ENCODE data around the gene IL1RAPL1.

IL1RAPL1 gene

DNA sequence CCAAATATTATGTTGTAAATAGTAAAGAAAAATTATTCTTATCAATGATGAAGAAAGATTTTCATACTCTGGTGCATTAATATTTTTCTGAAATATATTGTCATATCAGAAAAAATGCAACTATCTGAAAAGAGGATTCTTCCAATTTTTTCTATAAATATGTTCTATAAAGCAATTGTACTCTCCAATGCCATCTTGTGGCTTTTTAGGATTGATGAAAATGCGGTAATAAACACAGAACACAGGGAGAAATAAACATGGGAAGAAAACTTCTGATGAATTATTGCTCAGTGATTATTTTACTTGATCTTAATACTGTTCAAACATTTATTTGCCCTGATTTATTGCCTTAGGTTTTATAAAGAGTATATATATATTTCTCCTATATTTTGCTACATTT, 215.4 kb downstream of the IL1RAPL1 start:
- DNase-seq: no peak

- no peak for DNase-seq
Observed at GRCh38 chrX:28835991-28836390, 248.7 kb downstream of the IL1RAPL1 start.

GRCh38 chrX:28843817-28844216, 256.6 kb downstream of the IL1RAPL1 start:
- DNase-seq: no peak

DNA sequence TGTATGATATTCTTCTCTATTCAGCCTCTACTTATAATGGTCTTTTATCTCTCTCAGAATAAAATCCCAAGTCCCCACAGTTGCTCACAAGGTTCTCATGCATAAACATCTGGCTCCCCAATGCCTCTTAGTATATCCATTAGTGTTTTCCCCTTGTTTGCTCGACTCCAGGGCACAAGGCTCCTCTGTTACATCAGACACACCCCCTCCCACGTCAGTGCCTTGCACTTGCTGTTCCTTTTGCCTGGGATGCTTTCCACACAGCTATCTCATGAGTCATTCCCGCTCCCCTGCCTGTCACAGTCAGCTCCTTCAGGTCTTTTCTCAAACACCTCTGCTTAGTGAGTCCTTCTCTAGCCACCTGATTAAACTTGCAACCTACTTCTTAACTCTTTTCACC, 260.2 kb downstream of the IL1RAPL1 start:
- no peak for DNase-seq

DNA sequence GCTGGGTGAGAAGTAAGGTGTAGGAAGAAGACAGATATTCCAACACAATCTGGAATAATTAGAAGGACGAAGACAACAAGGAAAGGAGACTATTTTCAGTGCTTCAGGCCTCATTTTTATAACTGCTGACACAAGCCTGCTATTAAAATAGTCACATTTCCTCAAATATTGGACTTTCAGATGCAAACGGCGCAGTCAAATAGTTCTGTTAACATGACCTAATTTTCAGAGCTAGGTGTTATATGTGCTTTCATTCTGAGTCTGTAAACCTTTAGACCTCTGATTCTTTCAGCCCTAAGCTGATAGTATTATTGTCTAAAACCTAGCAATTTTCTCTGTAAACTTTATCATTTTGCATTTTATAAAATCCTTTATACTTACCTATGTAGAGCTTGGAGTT, 261.5 kb downstream of the IL1RAPL1 start:
- no peak for DNase-seq

GRCh38 chrX:28850955-28851354, 263.7 kb downstream of the IL1RAPL1 start:
- DNase-seq: no peak

- no peak for DNase-seq
Observed at GRCh38 chrX:28851871-28852270, 264.6 kb downstream of the IL1RAPL1 start.

DNA sequence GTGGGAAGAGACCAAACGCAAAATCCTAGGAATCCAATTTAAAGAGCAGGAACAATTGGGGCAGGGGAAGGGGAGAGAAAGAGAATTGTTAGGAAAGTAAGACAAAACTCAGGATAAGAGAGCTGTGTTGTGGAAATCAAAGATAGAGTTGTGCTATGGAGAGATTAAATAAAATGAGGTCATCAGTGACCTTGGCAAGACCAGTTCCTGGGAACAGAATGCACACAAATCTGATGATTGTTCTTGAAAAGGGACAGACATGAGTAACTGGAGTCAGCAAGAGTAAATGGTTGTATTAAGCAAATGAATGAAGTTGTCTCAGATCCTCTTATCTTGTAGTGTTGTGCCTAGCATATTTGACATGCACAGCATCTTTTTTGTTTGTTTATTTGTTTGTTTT, 267.4 kb downstream of the IL1RAPL1 start:
- no peak for DNase-seq

DNA sequence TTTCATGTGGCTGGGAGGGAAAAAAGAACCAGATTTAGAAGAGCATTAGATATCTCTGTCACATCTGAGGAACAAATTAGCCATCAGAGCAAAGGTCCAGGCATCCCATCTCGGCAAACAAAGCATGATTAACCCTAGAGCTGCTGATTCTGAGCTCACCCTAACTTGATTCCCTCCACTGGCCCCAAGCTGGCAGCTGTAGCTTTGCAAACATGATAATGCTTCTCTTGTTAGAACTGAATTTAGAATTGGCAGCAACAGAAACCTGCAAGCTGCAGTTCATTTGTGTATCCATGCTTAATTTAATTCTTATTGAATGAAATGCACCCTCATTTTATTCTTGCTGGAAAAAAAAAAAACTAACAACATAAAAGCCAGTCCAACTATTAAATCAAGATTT, 289.2 kb downstream of the IL1RAPL1 start:
- no peak for DNase-seq

DNA sequence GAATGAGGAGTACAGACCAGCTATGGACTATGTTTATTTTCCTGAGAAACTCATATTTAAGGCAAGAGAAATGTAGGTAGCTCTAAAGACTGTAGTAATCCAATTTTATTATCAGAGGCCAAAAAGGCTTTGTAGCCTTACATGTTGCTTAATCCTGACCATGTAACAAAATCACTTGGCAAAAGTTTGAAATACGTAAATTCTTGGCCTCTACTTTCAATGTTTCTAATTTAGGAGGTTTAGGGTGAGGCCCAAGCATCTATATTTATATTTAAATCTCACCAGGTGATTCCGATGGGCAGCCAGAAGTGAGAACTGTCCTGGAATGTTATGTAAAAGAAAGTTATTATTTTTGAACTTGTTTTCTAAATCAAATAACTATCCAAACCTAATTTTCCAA, 289.7 kb downstream of the IL1RAPL1 start:
- DNase-seq: no peak

DNA sequence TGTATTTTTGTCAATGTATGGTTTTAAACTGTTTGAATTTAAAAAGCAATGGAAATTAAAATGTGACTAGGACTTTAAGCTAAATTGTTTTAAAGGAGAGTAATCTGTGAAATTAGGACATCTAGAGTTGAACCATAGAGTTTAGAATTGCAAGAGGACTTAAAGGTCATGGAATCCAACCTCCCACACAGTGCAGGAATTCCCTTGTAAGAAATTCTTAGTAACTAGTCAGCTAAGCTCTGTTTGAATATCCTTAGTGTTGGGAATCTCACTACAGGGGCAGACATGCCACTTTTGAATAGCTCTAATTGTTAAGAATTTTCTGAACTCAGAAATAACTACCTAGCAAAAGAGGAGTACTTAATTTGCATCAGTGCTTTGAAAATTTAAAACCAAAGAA, 292.9 kb downstream of the IL1RAPL1 start:
- DNase-seq: no peak

DNA sequence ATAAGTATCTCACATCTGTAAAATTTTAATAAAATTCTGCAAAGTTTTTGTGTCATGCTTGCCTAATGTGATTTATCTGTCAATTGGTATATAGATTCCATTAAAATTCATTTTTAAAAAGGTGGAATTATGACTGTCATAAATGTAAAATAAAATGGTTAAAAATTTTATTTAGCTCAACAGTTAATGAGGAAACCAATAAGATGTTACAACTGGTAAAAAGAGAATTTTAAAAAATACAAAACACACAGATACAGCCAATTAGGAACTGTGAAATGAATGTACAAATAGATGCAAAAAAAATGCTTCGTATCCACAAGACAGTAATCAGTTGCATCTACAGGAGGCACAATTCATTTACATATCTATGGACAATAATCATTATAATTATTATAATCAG, 297.6 kb downstream of the IL1RAPL1 start:
- DNase-seq: no peak

- DNase-seq: no peak
Observed at GRCh38 chrX:28888416-28888815, 301.2 kb downstream of the IL1RAPL1 start.

- DNase-seq: no peak
Observed at GRCh38 chrX:28889591-28890090, 302.4 kb downstream of the IL1RAPL1 start.

DNA sequence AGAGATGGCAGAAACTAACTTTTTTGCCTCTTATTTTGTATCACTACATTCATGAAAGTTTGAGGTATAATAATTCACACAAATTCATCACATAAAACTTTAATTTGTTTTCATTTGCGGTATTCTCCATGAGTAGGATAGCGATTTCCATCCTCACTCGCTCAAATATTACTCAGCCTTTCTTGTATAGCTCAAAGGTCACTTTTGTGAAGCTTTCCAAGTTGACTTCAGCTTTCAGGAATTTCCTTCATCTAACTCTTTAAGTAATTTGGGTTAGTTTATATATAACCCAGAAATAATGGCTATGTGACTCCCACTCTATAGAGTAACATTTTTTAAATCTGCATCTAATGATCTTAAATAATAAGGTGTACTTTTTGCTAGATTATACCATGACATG, 314.4 kb downstream of the IL1RAPL1 start:
- no peak for DNase-seq

DNA sequence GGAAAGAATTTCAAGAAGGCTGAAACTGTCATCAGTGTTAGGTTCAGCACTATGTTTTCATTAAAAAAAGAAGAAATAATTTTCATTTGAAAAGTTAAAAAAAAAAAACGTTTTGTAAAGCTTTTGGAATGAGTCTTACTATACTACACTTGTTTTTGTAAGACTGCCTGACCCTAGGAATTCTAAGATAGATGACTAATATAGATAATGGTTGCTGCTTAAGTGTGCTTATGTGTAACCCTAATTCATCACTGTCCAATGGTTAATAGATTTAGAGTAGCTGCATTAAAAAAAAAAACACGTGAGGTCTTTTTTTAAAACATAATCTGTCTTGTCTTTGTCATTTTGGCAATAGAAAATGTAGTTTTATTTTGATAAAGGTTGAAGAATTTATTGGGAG, 323.2 kb downstream of the IL1RAPL1 start:
- no peak for DNase-seq

- DNase-seq: no peak
Observed at GRCh38 chrX:28920153-28920943, 333.1 kb downstream of the IL1RAPL1 start.

GRCh38 chrX:28922106-28922505, 334.9 kb downstream of the IL1RAPL1 start:
- DNase-seq: no peak

DNA sequence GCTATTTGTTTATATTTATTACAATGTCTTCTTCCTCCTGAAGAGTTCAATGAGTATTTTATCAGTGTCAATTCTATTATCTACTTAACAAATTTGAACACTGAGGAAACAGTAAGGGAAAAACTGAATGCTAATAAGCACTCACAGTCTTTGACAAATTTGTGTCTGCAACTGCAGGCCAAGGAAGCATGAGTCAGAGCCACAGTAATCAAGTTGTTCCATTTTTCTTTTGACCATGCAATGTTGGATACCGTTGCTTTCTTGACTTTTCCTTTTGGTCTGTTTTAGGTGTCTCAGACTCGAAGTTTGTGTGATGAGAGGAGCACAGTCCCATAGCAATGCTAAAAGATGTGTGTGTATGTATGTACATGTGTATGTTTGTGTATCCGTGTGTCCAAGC, 359.6 kb downstream of the IL1RAPL1 start:
- DNase-seq: no peak

DNA sequence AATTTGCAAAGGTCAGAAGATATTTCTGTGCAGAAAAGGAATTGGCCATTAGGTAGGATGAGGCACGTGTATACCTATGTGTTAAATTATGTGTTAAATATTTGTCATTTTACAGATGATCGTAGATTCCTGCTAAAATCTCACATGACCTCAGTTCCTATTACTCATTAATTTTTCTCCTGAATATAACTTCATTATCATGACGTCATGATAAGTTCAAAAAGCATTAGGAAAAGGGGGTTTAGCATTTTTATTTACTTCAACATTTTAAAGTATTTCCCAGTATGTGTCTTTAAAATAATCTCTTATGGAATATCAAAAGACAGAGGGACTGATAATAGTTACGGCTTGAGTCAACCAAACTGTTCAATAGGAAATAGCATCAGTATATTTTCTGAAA, 372.8 kb downstream of the IL1RAPL1 start:
- DNase-seq: no peak

DNA sequence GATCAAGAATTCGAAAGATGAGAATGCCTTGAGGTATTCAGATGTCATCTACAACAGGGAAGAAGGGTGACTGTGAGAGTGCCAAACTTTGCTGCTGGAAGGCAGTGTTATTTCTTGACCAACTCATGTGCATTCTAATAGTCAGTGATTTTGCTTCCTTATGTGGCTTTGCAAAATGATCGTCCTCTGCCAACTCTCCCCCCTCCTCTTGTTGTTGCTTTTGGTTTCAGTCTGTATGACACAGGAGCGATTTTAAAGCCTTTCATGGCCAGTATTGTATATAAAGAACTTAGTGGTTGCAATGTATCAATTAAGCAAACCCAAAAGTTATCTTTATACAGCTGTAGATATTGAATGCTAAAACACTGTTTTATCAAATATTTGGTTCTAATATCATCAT, 379.1 kb downstream of the IL1RAPL1 start:
- no peak for DNase-seq

GRCh38 chrX:28969126-28969525, 381.9 kb downstream of the IL1RAPL1 start:
- DNase-seq: no peak

DNA sequence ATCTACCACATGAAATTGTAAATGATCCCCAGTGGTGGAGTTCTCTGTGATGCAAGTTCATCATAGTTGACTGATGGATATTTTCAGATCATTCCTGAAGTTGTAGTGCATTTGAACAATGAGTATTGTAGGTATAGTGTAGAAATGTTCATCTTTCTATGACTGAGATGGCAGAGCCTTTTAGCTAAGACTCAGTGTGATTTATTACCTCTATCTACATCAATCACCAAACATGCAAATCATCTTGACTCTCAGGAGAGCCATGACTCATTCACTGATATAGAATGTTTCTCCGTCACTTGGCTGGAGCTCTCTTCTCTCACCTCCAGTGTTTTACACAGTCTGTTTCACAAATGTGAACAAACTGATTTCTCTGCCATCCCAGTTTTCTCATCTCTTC, 392.6 kb downstream of the IL1RAPL1 start:
- DNase-seq: no peak

DNA sequence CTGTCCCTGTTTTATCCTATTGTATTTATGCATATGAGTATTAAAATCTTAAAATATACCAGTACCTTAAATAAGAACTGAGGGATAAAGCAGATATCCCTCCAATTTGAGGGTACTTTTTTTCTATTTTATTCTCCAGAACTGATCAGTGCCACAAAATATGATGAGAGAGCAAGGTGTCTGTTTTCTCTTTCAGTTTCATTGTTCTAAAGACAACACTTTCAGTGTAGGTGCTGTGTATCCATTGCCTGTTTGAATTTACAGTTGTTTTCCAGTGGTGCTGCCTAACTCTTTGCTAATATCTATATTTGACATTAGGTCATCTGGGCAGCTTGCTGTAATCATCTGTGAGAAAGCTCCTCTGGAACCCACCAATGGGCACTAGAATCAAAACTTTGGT, 394.7 kb downstream of the IL1RAPL1 start:
- DNase-seq: no peak

- no peak for DNase-seq
Observed at GRCh38 chrX:28988246-28988645, 401.0 kb downstream of the IL1RAPL1 start.
